Endothelial cell of umbilical vein (primary cell): ENCODE data around the gene TMEM266. TPM values are rescaled to one million over a fixed set of nuclear protein-coding genes. Genes with fewer than 3 reads are reported as not detected.

Experiments used
- BruUV-seq: library from RNA; stranded (reverse); fragments of 400-500 nt; replicated peaks from 2 replicates; lab custom pipeline; 2021; lab: Mats Ljungman, UMichigan
- CTCF ChIA-PET: fragments of 300-600, 350-600 bp; sonication (Branson Sonifier 250); formaldehyde crosslinking; loops from one replicate; lab custom pipeline; 2021; ENCODE audit warnings: antibody characterized with exemption, inconsistent platforms; lab: Charles Lee
- POLR2A ChIA-PET: fragments of 300-600, 350-600 bp; sonication (Branson Sonifier 250); formaldehyde crosslinking; loops from one replicate; lab custom pipeline; 2021; ENCODE audit warnings: antibody characterized with exemption, inconsistent platforms; lab: Charles Lee
- DNase-seq: peaks from one replicate; pipeline ENCODE4 v3.0.0-alpha.2; 2011; ENCODE audit warnings: low read depth, low spot score
- FAIRE-seq: peaks from 2 replicates; lab custom pipeline; 2011; peaks lifted over from hg19 to GRCh38; lab: Jason Lieb, UNC
- H2AFZ ChIP-seq: 2 replicates; pipeline ENCODE4 v1.6.0; 2012; ENCODE audit warnings: low read depth, low read length, control low read depth, inconsistent platforms
- H3K27ac ChIP-seq: 2 replicates; pipeline ENCODE4 v1.5.1; 2011; ENCODE audit warnings: low read depth, mild to moderate bottlenecking, control low read depth, low read length, moderate library complexity; ENCODE audit not compliant: insufficient read depth
- H3K27me3 ChIP-seq, 2 experiments: 2 replicates each; pipeline versions ENCODE4 v1.6.0 to v1.6.1; 2011; ENCODE audit warnings: low read length in 2 of 2, mixed read lengths in 1 of 2; ENCODE audit not compliant: control insufficient read depth in 2 of 2, insufficient read depth in 2 of 2
- H3K36me3 ChIP-seq, 2 experiments: 2 replicates in 1 of 2; 3 replicates in 1 of 2; pipeline ENCODE4 v1.5.1; 2011; ENCODE audit warnings: low read length in 2 of 2, mild to moderate bottlenecking in 1 of 2, moderate library complexity in 1 of 2; ENCODE audit not compliant: control insufficient read depth in 2 of 2, insufficient read depth in 2 of 2; ENCODE audit errors: extremely low read depth in 1 of 2
- H3K4me1 ChIP-seq: 3 replicates; pipeline ENCODE4 v1.5.1; 2011; ENCODE audit warnings: mild to moderate bottlenecking, low read length; ENCODE audit not compliant: control insufficient read depth, insufficient read depth; ENCODE audit errors: extremely low read depth
- H3K4me2 ChIP-seq: 2 replicates; pipeline ENCODE4 v1.6.1; 2011; ENCODE audit warnings: low read length, control low read depth, mixed read lengths; ENCODE audit not compliant: insufficient read depth
- H3K4me3 ChIP-seq, 3 experiments: fragments of 200-600 bp in 1 of 3; sonication (generic), shearing (Covaris generic) in 1 of 3; replicated peaks in 1 of 3; 2 replicates each; pipeline ENCODE4 v1.5.1; 2011 to 2016; ENCODE audit warnings: control low read depth in 3 of 3, low read length in 3 of 3, mild to moderate bottlenecking in 2 of 3, inconsistent platforms in 1 of 3, low read depth in 1 of 3, moderate library complexity in 1 of 3; ENCODE audit not compliant: insufficient read depth in 1 of 3
- H3K79me2 ChIP-seq: 2 replicates; pipeline ENCODE4 v1.6.0; 2012; ENCODE audit warnings: low read length, inconsistent platforms; ENCODE audit not compliant: control insufficient read depth, insufficient read depth
- H3K9ac ChIP-seq: replicated peaks from 2 replicates; pipeline ENCODE3; 2011; ENCODE audit warnings: low read length, control low read depth; ENCODE audit not compliant: insufficient read depth; ENCODE audit errors: extremely low read depth
- H3K9me1 ChIP-seq: replicated peaks from 3 replicates; pipeline ENCODE4 v1.6.0; 2011; ENCODE audit warnings: mild to moderate bottlenecking, low read length; ENCODE audit not compliant: control insufficient read depth, insufficient read depth; ENCODE audit errors: extremely low read depth
- H3K9me3 ChIP-seq: replicated peaks from 2 replicates; pipeline ENCODE4 v1.5.1; 2012; ENCODE audit warnings: low read length, inconsistent platforms; ENCODE audit not compliant: control insufficient read depth, insufficient read depth
- H4K20me1 ChIP-seq: replicated peaks from 2 replicates; pipeline ENCODE3; 2011; ENCODE audit warnings: mild to moderate bottlenecking, low read length; ENCODE audit not compliant: control insufficient read depth, insufficient read depth; ENCODE audit errors: extremely low read depth
- FOS ChIP-seq: IDR thresholded peaks from 2 replicates; pipeline ENCODE4 v1.6.1; 2011; ENCODE audit warnings: mild to moderate bottlenecking, low read length, moderate library complexity, borderline replicate concordance; ENCODE audit not compliant: insufficient read depth
- GATA2 ChIP-seq: IDR thresholded peaks from 2 replicates; pipeline ENCODE4 v1.7.0; 2011; ENCODE audit warnings: low read depth, mild to moderate bottlenecking, moderate library complexity, mixed read lengths, low read length; ENCODE audit not compliant: insufficient read length, insufficient read depth
- JUN ChIP-seq: IDR thresholded peaks from 2 replicates; pipeline ENCODE4 v1.6.1; 2011; ENCODE audit warnings: borderline replicate concordance, low read depth; ENCODE audit not compliant: insufficient read length, insufficient read depth
- MYC ChIP-seq: IDR thresholded peaks from one replicate; pipeline ENCODE4 v1.6.1; 2011; ENCODE audit warnings: mild to moderate bottlenecking, low read depth, low read length
- POLR2A ChIP-seq: IDR thresholded peaks from 2 replicates; pipeline ENCODE4 v1.6.1; 2012; ENCODE audit warnings: low read depth, mild to moderate bottlenecking, control low read depth, low read length
- POLR2AphosphoS5 ChIP-seq: IDR thresholded peaks from 2 replicates; pipeline ENCODE4 v1.6.1; 2012; ENCODE audit warnings: low read depth, mild to moderate bottlenecking, control low read depth, low read length, moderate library complexity; ENCODE audit not compliant: insufficient read depth
- dilution Hi-C: fragments of 300-500 bp; cut with MboI; formaldehyde crosslinking; loops from one replicate; pipeline ENCODE4 v1.15.0; 2019; ENCODE audit warnings: low sequenced_read_pairs; ENCODE audit not compliant: extremely low pct_ligation_motif_present
- intact Hi-C: fragments of 100-400 bp; cut with micrococcal nuclease; formaldehyde crosslinking; loops from one replicate; pipeline ENCODE4 v1.10.0; 2022
- polyA plus RNA-seq, 4 experiments: library from polyadenylated mRNA; depleted of rRNA in 3 of 4; stranded (reverse) in 3 of 4; unstranded in 1 of 4; fragments of >200 nt; gene quantifications; 2 replicates each; pipeline versions ENCODE4 v1.2.1 to v1.2.3, GENCODE V29; 2011 to 2012; ENCODE audit warnings: missing spikeins in 1 of 4
- total RNA-seq: library from RNA; stranded (reverse); gene quantifications from 2 replicates; pipeline ENCODE4 v1.2.3, GENCODE V29; 2021
- TF ChIP-seq, protein P1 (sequence below): IDR thresholded peaks from 2 replicates; pipeline ENCODE4 v1.6.1; 2011; ENCODE audit not compliant: insufficient read depth, insufficient read length
- TF ChIP-seq, protein P2 (sequence below), 2 donors: IDR thresholded peaks; 1 replicate in 1 of 2; 2 replicates in 1 of 2; pipeline ENCODE4 v1.5.1; 2011; ENCODE audit warnings: low read length in 2 of 2, mild to moderate bottlenecking in 2 of 2, moderate library complexity in 2 of 2, control low read depth in 1 of 2, inconsistent platforms in 1 of 2, low read depth in 1 of 2; ENCODE audit not compliant: insufficient read depth in 1 of 2; ENCODE audit errors: extremely low read depth in 1 of 2

The TMEM266 gene
- total and polyA plus RNA-seq, 2 donors (not counting 3 experiments of a cell fraction or from before 2014, with no cell fraction given), result not detected

DNA sequence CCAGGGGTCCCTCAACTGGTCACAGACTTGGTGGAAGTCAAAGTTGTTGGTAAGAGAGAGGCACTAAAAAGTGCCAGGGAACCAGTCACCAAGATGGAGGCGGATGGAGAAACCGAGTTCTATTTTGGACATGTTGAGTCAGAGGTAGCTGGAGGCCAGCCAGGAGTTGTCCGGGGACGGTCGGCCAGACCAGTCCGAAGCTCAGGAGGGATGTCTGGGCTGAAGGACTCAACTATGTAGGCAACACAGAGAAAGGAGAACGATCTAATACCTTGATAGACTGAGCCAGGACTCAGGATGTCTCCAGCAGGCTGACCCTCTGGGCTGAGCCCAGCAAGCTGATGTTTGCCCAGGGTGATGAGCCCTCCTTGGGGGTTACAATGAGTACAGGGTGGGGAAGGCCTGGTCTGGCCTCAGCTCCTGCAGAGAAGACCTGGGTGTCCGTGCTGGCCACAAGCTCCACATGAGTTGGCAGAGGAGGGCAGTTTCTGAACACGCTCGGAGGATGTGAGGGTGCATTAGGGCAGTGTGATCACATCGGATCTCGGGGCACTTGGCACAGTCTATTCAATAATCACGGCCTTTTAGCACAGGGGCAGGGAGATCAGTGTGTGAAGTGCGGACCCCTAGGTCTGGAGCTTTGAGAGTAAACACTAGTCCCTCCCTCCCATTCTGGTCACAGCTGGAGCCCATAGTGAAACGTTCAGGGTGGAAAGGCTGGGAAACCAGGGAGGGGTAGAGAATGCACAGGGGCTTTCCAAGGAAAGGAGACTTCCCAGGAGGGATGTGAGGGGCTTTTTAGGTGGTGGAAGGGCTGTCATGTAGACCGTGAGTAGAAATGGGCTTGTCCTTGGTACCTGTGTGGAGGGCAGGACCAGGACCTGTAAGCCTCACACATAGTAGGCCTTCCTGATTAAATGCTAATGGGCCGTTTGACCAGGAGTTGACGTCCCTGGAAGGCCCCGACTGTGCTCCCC lies 139.6 kb downstream of the TMEM266 start:
- Histone ChIP-seq H3K9ac (no peak overlapping the region), H3K79me2 (no peaks in the 10 kb centered on the region), H3K9me1 (no peaks in the 10 kb centered on the region), H3K36me3 (no peaks in the 10 kb centered on the region), H3K27me3 (no peaks in the 10 kb centered on the region), H3K4me3 (no peak overlapping the region), H3K27ac (no peak overlapping the region), H3K9me3 (no peaks in the 10 kb centered on the region), H3K4me2 (no peak overlapping the region), H3K4me1 (peaks cover 14% of the 10 kb centered on the region), H4K20me1 (no peaks in the 10 kb centered on the region), H2AFZ (no peak overlapping the region)
- FAIRE-seq (no peak), DNase-seq (no peak)
- CTCF ChIA-PET, result interaction anchor here (0.6 to 1.4 kb wide), 3 partner anchors 14 kb away, joined by 3 to 4 read pairs (median 3); no protein-coding TSS in a partner anchor
- dilution Hi-C loops (no loop called here), intact Hi-C loops (loop anchor here (5.0 kb wide), 1 partner anchor 78 kb away; no protein-coding TSS in a partner anchor)
- TF ChIP-seq MYC (no peak), JUN (no peak), POLR2AphosphoS5 (no peak), FOS (no peak), POLR2A (no peak), GATA2 (no peak)
- TF ChIP-seq, protein P1, sequence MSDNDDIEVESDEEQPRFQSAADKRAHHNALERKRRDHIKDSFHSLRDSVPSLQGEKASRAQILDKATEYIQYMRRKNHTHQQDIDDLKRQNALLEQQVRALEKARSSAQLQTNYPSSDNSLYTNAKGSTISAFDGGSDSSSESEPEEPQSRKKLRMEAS, result no peak
- TF ChIP-seq, protein P2, sequence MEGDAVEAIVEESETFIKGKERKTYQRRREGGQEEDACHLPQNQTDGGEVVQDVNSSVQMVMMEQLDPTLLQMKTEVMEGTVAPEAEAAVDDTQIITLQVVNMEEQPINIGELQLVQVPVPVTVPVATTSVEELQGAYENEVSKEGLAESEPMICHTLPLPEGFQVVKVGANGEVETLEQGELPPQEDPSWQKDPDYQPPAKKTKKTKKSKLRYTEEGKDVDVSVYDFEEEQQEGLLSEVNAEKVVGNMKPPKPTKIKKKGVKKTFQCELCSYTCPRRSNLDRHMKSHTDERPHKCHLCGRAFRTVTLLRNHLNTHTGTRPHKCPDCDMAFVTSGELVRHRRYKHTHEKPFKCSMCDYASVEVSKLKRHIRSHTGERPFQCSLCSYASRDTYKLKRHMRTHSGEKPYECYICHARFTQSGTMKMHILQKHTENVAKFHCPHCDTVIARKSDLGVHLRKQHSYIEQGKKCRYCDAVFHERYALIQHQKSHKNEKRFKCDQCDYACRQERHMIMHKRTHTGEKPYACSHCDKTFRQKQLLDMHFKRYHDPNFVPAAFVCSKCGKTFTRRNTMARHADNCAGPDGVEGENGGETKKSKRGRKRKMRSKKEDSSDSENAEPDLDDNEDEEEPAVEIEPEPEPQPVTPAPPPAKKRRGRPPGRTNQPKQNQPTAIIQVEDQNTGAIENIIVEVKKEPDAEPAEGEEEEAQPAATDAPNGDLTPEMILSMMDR (IDR thresholded peaks at IDR 0.05; ENCODE audit: extremely low read depth in 1 of 2, insufficient read depth in 1 of 2, low read depth in 1 of 2, low read length in 2 of 2), result no peak
- POLR2A ChIA-PET, result interaction anchor here (0.6 kb wide), 1 partner anchor 19 kb away, joined by 3 read pairs; no protein-coding TSS in a partner anchor
- no TSS peak for BruUV-seq
